Cardiac muscle cell (in vitro differentiated cells and primary cell): ENCODE results near the gene RSU1. TPM values are rescaled to one million over a fixed set of nuclear protein-coding genes. Genes with fewer than 3 reads are reported as not detected.

Source experiments
- DNase-seq, 2 donors: peaks; one replicate each; pipeline versions ENCODE4 v3.0.0 to v3.0.0-alpha.2; 2010 to 2017; ENCODE audit warnings: low read depth in 1 of 2, low spot score in 1 of 2
- H3K27ac ChIP-seq: fragments of 200-600 bp; sonication (generic); 2 replicates; pipeline ENCODE4 v1.5.1; 2016
- H3K27me3 ChIP-seq: fragments of 200-600 bp; sonication (generic); 2 replicates; pipeline ENCODE4 v1.6.0; 2016; ENCODE audit warnings: control low read depth
- H3K36me3 ChIP-seq: fragments of 200-600 bp; sonication (generic); 2 replicates; pipeline ENCODE4 v1.5.1; 2016; ENCODE audit warnings: control low read depth
- H3K4me1 ChIP-seq: fragments of 200-600 bp; sonication (generic); 2 replicates; pipeline ENCODE4 v1.8.1; 2017; ENCODE audit warnings: low read depth, mild to moderate bottlenecking, mixed run types
- H3K4me3 ChIP-seq: fragments of 200-600 bp; sonication (generic); 2 replicates; pipeline ENCODE4 v1.5.1; 2016; ENCODE audit warnings: mild to moderate bottlenecking
- H3K9me3 ChIP-seq: fragments of 200-600 bp; sonication (generic); 2 replicates; pipeline ENCODE4 v1.5.1; 2017; ENCODE audit warnings: low read depth, mild to moderate bottlenecking, control low read depth
- polyA plus RNA-seq: library from polyadenylated mRNA; unstranded; fragments of >200 nt; fragmentation: Nextera tagmentation; extraction: Ambion mirVana; gene quantifications from 2 replicates; pipeline ENCODE4 v1.2.1, GENCODE V29; 2016
- total RNA-seq: library from RNA; depleted of rRNA; stranded (reverse); fragments of >200 nt; gene quantifications from 2 replicates; pipeline ENCODE4 v1.2.3, GENCODE V29; 2016
- TF ChIP-seq, protein P1 (sequence below): IDR thresholded peaks from 2 replicates; pipeline ENCODE4 v1.5.1; 2012; ENCODE audit warnings: low read depth, mild to moderate bottlenecking, low read length

Gene RSU1
- total and polyA plus RNA-seq, 2 experiments from 2014 or later, result 18.4 to 69.7 TPM

DNA sequence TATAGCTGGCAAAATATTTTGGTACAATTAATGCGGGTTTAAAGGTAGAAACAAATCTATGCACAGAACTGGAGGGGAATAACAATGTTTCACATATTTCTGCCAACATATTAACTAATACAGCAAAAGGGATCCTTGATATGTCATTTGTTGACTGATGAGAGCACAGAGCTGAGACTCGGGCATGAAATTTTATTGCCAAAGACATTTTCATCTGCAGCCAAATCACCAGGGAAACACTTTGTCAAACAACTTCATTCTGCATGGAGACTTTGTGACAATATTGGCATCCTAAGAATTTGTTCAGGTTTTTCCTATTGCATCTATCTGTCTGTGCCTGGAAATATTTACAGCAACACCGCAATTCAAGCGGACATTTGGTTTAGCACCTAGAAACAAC is 177.8 kb downstream of the RSU1 start:
- Histone ChIP-seq H3K27ac (no peak overlapping the region), H3K4me3 (no peak overlapping the region), H3K9me3 (no peaks in the 10 kb centered on the region), H3K4me1 (no peaks in the 10 kb centered on the region), H3K36me3 (peaks cover 2% of the 10 kb centered on the region), H3K27me3 (no peaks in the 10 kb centered on the region)
- DNase-seq, result no peak
- TF ChIP-seq, protein P1, sequence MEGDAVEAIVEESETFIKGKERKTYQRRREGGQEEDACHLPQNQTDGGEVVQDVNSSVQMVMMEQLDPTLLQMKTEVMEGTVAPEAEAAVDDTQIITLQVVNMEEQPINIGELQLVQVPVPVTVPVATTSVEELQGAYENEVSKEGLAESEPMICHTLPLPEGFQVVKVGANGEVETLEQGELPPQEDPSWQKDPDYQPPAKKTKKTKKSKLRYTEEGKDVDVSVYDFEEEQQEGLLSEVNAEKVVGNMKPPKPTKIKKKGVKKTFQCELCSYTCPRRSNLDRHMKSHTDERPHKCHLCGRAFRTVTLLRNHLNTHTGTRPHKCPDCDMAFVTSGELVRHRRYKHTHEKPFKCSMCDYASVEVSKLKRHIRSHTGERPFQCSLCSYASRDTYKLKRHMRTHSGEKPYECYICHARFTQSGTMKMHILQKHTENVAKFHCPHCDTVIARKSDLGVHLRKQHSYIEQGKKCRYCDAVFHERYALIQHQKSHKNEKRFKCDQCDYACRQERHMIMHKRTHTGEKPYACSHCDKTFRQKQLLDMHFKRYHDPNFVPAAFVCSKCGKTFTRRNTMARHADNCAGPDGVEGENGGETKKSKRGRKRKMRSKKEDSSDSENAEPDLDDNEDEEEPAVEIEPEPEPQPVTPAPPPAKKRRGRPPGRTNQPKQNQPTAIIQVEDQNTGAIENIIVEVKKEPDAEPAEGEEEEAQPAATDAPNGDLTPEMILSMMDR, result no peak

DNA sequence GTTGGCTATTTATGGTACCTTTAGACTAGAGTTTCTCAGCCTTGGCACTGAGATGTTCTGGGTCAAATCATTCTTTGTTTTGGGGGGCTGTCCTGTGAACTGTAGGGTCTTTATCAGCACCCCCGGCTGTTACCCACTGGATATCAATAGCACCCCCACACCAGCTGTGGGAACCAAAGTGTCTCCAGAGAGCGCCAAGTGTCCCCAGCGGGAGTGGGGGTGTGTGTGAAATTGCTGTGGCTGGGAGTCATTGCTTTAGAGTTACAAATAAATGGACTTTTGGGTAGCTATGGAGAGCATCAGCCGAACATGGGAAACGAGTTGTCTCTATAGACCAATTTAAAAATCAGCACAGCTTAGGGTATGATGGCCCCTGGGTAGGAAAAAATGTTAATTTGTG is 184.2 kb downstream of the RSU1 start:
- Histone ChIP-seq H3K36me3 (no peaks in the 10 kb centered on the region), H3K27me3 (no peaks in the 10 kb centered on the region), H3K9me3 (no peaks in the 10 kb centered on the region), H3K4me1 (no peaks in the 10 kb centered on the region), H3K27ac (no peak overlapping the region), H3K4me3 (no peak overlapping the region)
- TF ChIP-seq, protein P1, result no peak
- no peak for DNase-seq

DNA sequence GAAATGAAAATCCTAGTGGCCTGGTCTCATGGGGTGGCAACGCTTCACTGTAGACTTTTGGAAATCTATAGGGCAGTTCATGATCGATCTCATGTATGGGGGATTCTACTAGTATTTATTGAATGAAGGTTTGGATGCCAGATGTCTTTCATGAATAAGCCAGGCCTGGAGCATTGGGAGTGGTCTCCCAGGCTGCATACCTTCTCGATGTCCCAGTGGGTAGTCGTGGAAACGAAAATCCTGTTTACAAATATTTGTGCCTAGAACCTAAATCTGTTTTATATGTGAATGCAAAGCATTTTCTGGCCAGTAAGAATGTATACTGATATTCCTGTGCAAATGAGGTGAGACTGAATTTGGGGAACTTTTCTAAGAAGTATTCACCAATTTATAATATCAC is 190.5 kb downstream of the RSU1 start:
- Histone ChIP-seq H3K36me3 (no peaks in the 10 kb centered on the region), H3K4me1 (no peaks in the 10 kb centered on the region), H3K27me3 (no peaks in the 10 kb centered on the region), H3K4me3 (no peak overlapping the region), H3K9me3 (no peaks in the 10 kb centered on the region), H3K27ac (no peak overlapping the region)
- TF ChIP-seq, protein P1, result no peak
- no peak for DNase-seq

DNA sequence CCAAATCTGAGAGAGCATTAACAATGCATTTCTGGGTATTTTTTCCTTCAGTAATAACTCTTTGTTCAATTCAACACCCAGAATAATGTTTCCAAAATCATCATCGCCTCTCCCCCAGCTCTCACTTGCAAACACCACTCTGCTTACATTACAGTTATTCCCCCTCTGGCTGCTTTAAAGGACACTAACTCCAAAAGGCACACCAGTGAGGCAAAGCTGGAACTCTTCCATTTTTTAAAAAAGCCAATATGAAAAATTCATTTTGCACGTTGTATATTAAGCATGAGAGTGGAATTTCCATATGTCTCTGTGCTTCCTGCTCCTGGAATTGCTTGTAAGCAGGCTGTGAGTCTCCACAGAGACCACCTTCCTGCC is 204.3 kb downstream of the RSU1 start:
- no peaks in the 10 kb centered on the region for H3K36me3 ChIP-seq
- TF ChIP-seq, protein P1, result no peak
- DNase-seq, result no peak
- H3K9me3 ChIP-seq, result no peaks in the 10 kb centered on the region
- H3K27ac ChIP-seq, result no peak overlapping the region
- no peaks in the 10 kb centered on the region for H3K4me1 ChIP-seq
- no peak overlapping the region for H3K4me3 ChIP-seq
- no peaks in the 10 kb centered on the region for H3K27me3 ChIP-seq

DNA sequence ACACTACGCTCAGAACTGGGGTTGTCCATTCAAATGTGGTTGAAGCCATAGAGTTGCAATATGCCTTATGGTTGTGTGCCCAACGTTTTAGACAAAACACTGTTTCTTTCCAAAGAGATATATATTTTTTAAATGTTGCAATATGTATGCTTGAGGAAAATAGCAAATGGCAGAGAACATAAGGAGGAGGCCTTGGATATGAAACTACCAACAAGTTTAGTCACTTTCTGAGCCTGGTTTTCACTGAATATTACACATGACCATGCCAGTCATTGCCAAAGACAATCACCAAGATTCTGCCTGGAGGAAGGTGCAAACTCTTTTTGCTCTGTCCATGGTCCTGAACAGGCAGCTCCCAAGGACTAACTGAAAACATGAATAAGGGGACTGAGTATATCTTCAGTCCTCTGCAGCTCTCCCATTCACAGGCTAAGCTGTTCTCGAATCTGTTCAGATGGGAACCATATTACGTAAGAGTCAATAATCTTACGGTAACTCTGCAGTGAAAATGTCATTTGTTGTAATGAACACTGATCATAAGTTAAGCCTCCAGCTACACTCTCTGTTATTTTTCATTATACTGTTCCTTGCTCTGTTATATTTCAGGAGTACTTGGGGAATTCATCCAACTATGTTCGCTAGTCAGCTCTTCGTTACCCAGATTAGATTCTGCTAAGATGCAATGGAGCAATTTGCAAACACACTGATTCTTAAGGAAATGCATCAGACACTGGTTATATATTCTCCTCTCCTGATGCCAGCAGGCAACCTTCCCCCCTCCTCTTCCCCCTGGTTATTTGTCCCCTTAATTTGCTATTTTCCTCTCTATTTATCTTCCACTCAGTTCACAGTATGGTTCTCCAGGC is 204.9 kb downstream of the RSU1 start:
- Histone ChIP-seq H3K4me3 (no peak overlapping the region), H3K27me3 (no peaks in the 10 kb centered on the region), H3K27ac (no peak overlapping the region), H3K9me3 (no peaks in the 10 kb centered on the region), H3K4me1 (no peaks in the 10 kb centered on the region), H3K36me3 (no peaks in the 10 kb centered on the region)
- TF ChIP-seq, protein P1, result no peak
- DNase-seq, result peak; percentile 65 to 75
